Stimulated activated naive B cell treated with anti-CD40 and anti-IgM and Interleukin-4, amounts not matched to agents 10 μg/mL and 1 μg/mL and 100 μg/mL, for 72 hours (primary cell): ENCODE measurements around the gene RNF44.

Source experiments
- ATAC-seq, 2 donors: fragments of 150-1000 bp; cut with Tn5 transposase; replicated peaks; 2 replicates each; pipeline ENCODE4 v1.10.0; 2021; ENCODE audit warnings: moderate library complexity in 1 of 2
- DNase-seq: peaks from one replicate; pipeline ENCODE4 v3.0.0; 2021
- H3K27ac Mint-ChIP-seq: one replicate; pipeline ENCODE4 v1.8.0; 2022; ENCODE audit warnings: mild to moderate bottlenecking, mixed read lengths
- H3K27me3 Mint-ChIP-seq, 2 donors: one replicate each; pipeline ENCODE4 v1.8.0; 2022; ENCODE audit warnings: mixed read lengths in 2 of 2
- H3K36me3 Mint-ChIP-seq, 2 donors: one replicate each; pipeline ENCODE4 v1.8.0; 2022; ENCODE audit warnings: mixed read lengths in 2 of 2, mild to moderate bottlenecking in 1 of 2
- H3K4me1 Mint-ChIP-seq, 2 donors: one replicate each; pipeline ENCODE4 v1.8.0; 2022; ENCODE audit warnings: mixed read lengths in 2 of 2, mild to moderate bottlenecking in 1 of 2
- H3K4me3 Mint-ChIP-seq, 2 donors: one replicate each; pipeline ENCODE4 v1.8.0; 2022; ENCODE audit warnings: mild to moderate bottlenecking in 2 of 2, mixed read lengths in 2 of 2, moderate library complexity in 1 of 2
- H3K9me3 Mint-ChIP-seq, 2 donors: one replicate each; pipeline ENCODE4 v1.8.0; 2022; ENCODE audit warnings: mixed read lengths in 2 of 2, mild to moderate bottlenecking in 1 of 2

RNF44 gene

DNA sequence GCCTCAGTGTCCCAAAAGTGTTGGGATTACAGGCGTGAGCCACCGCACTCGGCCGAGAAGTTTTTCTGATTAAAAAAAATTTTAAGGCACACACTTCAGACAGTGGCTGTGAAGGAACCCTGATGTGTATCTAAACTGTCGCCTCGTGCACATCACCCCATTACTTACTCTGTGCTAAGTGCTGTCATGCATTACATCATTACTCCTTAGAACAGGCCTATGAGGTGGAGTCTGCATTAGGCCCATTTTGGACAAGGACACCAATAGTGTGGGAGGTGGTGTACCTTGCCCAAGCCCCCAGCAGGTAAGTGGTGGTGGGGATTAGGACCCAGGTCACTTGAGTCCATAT is 8.2 kb upstream of the RNF44 start:
- Mint-ChIP-seq H3K4me1 (peaks cover 29 to 41% of the 10 kb centered on the region in 2 donors), H3K27ac (no peak overlapping the region), H3K27me3 (no peaks in the 10 kb centered on the region), H3K4me3 (no peak overlapping the region), H3K36me3 (no peaks in the 10 kb centered on the region), H3K9me3 (no peaks in the 10 kb centered on the region)
- DNase-seq (no peak), ATAC-seq (no peak)

DNA sequence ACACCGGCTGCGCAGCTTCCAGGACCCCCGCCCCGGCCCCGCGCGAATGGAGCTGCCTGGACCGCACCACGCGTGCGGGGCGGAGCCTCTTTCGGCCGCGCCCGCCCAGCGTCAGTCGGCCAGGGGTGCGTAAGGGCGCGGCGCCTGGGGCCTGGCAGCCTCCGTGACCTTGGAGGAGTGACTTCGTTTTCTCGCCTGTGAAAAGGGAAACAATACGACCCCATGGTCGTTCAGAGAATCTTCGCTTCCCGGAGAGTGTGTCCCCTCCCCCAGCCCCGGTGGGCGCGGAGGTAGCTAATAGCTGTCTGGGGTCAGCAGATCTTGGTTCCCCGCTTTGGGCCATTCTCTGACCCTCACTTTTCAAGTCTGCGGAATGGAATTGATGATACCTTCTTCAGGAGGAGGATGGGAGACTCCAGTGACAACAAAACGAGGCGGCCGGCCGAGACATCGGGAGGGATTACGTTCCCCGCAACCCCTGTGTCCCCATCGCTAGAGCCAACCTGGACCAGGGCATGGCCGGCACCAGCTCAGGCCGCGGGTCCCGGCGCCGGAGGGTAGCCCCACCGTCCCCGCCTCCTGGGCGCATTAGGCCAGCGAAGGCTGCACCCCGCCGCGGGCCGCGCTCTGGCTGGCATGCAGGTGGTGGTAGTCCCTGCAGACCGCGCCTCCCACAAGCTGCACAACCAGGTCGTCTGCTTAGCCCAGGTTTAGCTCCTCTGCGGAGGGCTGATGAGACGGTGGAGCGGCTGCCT is 6.4 kb upstream of the RNF44 start:
- Mint-ChIP-seq H3K4me3 (peak overlapping the region; percentile 88 to 95), H3K27ac (peak overlapping the region; percentile 92), H3K9me3 (no peaks in the 10 kb centered on the region), H3K36me3 (no peaks in the 10 kb centered on the region), H3K27me3 (no peaks in the 10 kb centered on the region), H3K4me1 (peaks cover 33% of the 10 kb centered on the region in 2 donors)
- ATAC-seq (peak; percentile 86 to 90), DNase-seq (peak; percentile 65)

DNA sequence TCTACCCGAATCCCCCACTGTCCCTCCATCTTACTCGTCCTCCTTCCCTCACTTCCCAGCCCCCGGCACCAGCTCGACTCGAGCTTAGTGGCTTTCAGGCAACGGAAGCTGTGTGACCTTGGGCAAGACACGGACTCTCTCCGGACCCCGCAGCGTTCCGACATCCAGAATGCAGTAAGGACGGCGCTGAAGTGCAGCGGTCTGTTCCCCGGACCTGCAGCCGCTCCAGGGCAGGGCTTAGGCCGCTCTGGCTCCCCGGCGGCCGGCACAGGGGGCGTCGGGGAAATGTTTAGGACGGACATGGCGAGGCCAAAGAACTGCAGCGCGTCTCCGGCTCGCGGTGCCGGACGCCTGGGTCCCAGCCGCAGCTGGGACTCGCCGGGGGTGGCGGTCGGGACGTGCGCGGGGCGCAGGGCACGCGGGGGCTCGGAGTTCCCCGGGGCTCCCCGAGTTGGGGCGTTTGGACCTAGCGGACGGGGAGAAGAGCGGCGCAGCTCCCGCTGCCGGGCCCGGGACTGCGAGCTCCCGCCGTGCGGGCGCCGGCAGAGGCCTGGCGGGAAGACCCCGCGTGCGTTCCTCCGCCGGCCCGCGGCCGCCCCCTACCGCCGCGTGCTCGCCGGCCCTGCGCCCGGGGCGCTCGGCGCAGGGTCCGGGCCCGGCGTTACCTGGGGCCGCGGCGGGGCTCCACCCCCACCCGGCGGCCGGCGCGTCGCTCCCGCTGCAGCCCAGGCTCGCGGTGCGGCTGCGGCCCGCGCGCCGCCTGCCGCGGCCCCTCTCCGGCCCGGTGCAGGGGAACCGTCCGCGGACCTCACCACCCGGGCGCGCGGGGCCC is 5.6 kb upstream of the RNF44 start:
- DNase-seq: no peak
- H3K27me3 Mint-ChIP-seq: no peaks in the 10 kb centered on the region
- H3K4me1 Mint-ChIP-seq: peaks cover 33 to 40% of the 10 kb centered on the region in 2 donors
- peak overlapping the region; percentile 92 to 95 for H3K4me3 Mint-ChIP-seq
- H3K9me3 Mint-ChIP-seq: no peaks in the 10 kb centered on the region
- peak; percentile 63 to 70 for ATAC-seq
- H3K36me3 Mint-ChIP-seq: no peaks in the 10 kb centered on the region
- peak overlapping the region; percentile 92 for H3K27ac Mint-ChIP-seq

DNA sequence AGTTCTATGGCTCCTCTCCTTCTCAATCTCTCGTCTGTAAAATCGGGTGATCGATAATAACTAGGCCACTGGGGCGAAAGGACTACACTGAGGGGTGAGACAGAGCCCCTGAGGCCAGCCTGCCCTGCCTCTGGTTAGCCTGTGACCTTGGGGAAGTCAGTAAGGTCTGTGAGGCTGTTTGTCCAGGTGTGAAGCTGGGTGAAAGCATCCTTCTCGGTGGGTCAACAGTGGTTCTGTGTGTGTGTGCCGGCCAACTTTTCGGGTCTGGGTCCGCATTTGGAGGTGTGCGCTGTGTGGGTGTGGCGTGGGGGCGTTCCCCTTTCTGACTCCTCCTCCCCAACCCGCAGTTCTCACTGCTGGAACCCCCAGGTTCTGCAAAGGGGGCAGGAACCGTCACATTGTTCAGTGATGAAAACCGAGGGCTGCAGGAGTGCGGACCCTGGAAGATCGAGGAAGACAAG is 5.0 kb upstream of the RNF44 start:
- ATAC-seq (no peak), DNase-seq (no peak)
- no peaks in the 10 kb centered on the region for H3K9me3 Mint-ChIP-seq
- peak overlapping the region; percentile 90 for H3K27ac Mint-ChIP-seq
- H3K36me3 Mint-ChIP-seq: no peaks in the 10 kb centered on the region
- H3K4me3 Mint-ChIP-seq: peak overlapping the region; percentile 92 to 94
- H3K27me3 Mint-ChIP-seq: no peaks in the 10 kb centered on the region
- H3K4me1 Mint-ChIP-seq: peaks cover 33 to 41% of the 10 kb centered on the region in 2 donors

DNA sequence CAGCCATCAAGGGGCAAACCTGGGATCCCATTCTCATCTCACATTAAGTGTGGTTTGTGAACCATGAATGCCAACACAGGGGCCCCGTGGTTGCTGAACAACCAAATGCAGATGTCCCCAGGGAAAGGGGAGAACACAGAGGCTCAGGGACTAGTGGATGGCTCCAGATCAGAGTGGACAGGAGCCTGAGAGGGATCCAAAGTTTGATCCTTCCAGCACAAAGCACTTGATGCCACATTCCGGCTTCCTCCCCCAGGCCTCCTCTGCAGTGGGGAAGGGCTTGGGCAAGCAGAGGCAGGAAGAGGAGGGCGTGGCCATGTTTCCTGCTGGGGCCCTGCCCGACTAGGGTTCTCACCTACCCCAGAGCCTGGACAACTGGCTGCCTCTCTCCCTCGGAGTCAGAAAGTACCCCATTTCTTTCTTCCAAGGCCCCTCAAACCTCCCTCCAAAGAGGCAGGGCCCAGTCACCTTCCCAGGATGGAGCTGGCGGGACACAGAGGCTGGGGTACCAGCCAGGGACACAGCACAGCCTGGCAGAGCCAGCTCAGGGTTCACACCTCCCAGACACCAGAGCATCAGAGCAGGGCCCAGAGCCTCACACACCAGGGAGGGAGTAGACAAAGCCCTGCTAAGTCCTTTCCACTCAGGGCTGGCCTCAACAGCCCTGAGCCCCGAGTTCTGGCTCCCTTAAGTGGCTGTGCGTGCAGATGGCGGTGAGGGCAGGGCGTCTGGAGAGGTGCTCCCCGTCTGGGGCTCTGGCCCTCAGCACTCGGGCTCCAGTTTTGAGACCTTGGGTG is 4.3 kb upstream of the RNF44 start:
- Mint-ChIP-seq H3K27ac (peak overlapping the region; percentile 90), H3K36me3 (no peaks in the 10 kb centered on the region), H3K9me3 (no peaks in the 10 kb centered on the region), H3K4me3 (peak overlapping the region; percentile 92 to 94), H3K27me3 (no peaks in the 10 kb centered on the region), H3K4me1 (peaks cover 33 to 41% of the 10 kb centered on the region in 2 donors)
- DNase-seq (no peak), ATAC-seq (no peak)

DNA sequence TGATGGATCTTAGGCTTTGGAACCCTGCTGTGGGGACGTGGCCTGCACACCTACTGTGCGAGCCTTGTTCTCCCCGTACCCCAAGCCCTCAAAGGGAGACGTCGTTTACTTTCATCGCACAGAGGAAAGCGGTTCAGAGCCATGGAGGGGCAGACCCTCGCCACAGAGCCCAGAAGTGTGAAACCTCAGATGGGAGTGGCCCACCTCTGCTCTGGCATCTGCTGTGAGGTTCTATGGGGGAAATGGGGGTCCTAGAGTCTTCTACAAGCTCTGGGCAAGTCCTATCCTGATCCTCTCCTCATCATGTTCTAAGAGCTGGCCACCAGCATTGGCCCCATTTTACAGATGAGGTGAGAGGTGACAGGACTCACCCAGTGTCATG is 3.7 kb upstream of the RNF44 start:
- Mint-ChIP-seq H3K4me1 (peaks cover 33 to 42% of the 10 kb centered on the region in 2 donors), H3K9me3 (no peaks in the 10 kb centered on the region), H3K27me3 (no peaks in the 10 kb centered on the region), H3K36me3 (no peaks in the 10 kb centered on the region), H3K4me3 (peak overlapping the region; percentile 92 to 94), H3K27ac (peak overlapping the region; percentile 90)
- DNase-seq (no peak), ATAC-seq (no peak)

DNA sequence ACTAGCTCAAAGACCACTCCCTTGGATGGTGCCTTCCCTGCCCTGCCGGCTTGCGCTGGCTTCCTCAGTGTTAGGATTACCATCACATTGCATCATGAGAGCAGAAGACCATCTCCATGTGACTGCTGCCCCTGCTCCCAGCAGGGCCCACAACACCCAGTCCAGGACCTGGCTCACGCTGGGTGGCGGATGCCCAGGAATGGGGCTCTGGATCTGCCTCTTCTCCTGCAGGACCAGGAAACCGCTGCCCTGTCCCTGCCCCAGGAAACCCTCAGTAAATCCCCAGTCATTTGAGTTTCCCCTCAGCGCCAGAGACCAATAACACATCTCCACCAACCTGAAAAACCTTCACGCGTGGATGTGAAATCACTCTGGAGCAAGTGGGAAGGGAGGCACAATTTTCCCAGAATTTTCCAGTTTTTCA is 3.3 kb upstream of the RNF44 start:
- ATAC-seq (no peak), DNase-seq (no peak)
- no peaks in the 10 kb centered on the region for H3K27me3 Mint-ChIP-seq
- H3K4me1 Mint-ChIP-seq: peaks cover 35 to 47% of the 10 kb centered on the region in 2 donors
- no peak overlapping the region for H3K4me3 Mint-ChIP-seq
- H3K9me3 Mint-ChIP-seq: no peaks in the 10 kb centered on the region
- peak overlapping the region; percentile 90 for H3K27ac Mint-ChIP-seq
- no peaks in the 10 kb centered on the region for H3K36me3 Mint-ChIP-seq

DNA sequence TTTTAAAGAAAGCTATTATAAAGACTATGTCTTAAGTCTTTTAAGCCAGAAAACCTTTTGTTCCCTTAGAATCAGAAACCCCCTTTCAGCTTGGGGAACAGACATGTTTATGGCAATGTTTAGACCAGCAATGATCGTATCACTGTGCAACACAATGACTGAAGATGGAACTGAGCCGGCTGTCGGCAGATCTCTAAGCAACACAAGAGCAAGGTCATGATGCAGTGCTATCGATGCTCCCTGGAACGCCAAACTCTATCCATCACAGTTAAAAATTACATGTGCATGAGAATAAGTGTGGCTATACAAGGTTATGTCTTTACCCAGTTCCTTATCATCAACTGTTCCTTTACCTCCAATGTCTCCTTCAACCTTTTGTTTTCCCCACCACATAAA is 1.8 kb upstream of the RNF44 start:
- Mint-ChIP-seq H3K27ac (no peak overlapping the region), H3K4me3 (no peak overlapping the region), H3K27me3 (no peaks in the 10 kb centered on the region), H3K9me3 (no peaks in the 10 kb centered on the region), H3K4me1 (peaks cover 42 to 52% of the 10 kb centered on the region in 2 donors), H3K36me3 (peaks cover 2 to 3% of the 10 kb centered on the region in 2 donors)
- DNase-seq: no peak
- ATAC-seq: no peak

DNA sequence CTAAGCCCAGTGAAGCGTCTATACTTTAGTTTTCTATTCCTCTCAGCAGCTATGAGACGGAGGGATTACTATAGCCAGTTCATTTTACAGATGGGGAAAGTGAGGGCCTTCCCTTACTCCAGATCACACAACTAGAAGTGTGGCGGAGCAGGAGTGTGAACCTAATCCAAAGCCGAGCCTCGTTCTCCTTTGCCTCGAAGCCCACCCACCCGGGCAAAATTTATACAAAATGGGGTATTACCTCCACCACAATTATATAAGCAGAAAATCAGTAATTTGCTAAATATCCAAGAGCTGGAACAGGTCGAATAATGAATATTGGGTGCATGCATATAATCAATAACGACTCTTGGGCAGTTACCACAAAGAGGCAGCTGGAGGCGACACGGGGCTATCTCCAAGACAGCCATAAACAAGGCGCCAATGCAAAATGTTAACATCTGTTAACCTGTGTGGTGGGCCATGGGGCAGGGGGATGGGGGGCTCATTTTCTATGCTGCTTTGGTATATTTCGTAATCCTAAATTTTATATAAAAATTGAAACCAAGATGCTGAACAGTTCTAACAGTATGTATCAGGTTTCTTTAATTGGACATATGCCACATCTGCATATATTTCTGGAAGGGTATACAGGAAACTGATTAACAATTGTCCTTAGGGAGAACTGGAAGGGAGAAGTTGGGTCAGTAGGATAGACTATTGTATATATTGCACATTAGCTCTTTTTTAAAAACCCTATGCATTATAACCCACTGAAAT is 1.2 kb upstream of the RNF44 start:
- Mint-ChIP-seq H3K9me3 (no peaks in the 10 kb centered on the region), H3K36me3 (peaks cover 2 to 3% of the 10 kb centered on the region in 2 donors), H3K27me3 (no peaks in the 10 kb centered on the region), H3K4me3 (peak overlapping the region; percentile 95), H3K4me1 (peaks cover 47 to 57% of the 10 kb centered on the region in 2 donors), H3K27ac (peak overlapping the region; percentile 98)
- no peak for DNase-seq
- ATAC-seq: no peak

DNA sequence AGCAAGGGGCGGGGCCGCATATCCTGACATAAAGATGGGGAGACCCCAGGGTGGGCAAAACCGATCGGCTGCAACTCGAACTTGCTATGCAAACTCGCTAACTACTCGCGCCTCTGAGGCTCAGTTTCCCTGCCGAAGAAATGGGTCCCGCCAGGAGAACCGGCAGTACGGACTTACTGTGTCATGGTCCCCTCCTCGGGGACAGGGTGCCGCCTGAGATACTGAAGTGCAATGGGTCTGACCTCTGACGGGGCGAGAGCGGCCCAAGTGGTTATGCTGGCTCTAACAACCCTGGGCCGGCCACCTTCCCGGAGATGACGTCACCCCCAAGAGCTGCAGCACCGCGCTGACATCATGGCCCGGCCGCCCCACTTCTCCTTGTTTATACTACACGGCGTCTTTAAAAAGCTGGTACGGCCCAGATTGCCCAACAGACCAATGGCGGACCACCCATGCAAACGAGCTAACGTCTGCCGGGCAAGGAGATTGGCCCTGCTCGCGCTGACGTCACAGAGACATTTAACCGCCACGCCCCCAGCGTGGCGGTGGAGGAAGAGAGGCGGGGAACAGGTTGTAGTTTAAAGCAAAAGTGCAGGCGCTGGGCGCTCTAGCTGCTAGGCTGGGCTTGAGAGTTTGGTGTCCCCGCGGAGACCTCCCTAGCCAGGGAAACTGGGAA is 490 bp upstream of the RNF44 start:
- DNase-seq: peak; percentile 95
- Mint-ChIP-seq H3K36me3 (peaks cover 2 to 3% of the 10 kb centered on the region in 2 donors), H3K4me1 (peaks cover 52 to 64% of the 10 kb centered on the region in 2 donors), H3K27ac (peak overlapping the region; percentile 98), H3K9me3 (no peaks in the 10 kb centered on the region), H3K27me3 (no peaks in the 10 kb centered on the region), H3K4me3 (peak overlapping the region; percentile 95)
- peak; percentile 77 to 80 for ATAC-seq

DNA sequence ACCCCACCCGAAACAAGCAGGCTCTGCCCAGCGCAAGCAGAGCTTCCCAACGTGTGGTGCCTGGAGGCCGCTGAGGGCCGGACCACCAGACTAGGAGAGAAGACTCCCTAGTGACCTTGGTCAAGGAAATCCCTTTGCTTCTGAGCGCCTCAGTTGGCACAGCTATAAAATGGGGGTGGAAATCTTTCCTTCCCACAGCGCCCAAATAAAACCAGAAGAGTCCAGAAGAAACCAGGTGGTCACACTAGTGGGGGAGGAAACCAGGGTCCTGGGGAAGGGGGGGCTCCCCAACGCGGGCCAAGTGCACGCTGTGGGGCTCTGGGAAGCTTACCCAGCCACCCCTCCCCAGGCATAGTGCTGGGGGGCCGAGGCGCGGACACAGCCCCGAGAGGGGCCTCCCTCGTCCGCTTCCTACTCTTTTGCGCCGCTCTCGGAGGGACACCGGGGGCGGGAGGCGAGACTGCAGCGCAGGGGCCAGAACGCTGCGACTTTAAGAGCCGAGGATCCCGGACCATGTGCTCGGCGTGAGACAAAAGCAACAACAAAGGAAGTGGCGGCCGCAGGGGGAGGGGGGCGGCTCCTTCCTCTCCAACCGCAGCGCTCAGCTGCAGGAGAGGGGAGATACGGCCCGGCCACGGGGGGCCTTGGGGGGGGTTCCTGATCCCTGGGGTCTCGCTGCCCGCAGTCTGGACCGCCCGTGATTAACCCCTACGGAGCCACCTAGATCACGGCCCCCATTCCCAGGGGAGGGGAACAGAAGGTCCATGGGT is 885 bp downstream of the RNF44 start:
- H3K4me1 Mint-ChIP-seq: peaks cover 43 to 61% of the 10 kb centered on the region in 2 donors
- H3K36me3 Mint-ChIP-seq: peaks cover 4% of the 10 kb centered on the region in 2 donors
- no peaks in the 10 kb centered on the region for H3K9me3 Mint-ChIP-seq
- no peaks in the 10 kb centered on the region for H3K27me3 Mint-ChIP-seq
- ATAC-seq (peak; percentile 19 to 33), DNase-seq (peak; percentile 59)
- peak overlapping the region; percentile 95 for H3K27ac Mint-ChIP-seq
- H3K4me3 Mint-ChIP-seq: peak overlapping the region; percentile 95

DNA sequence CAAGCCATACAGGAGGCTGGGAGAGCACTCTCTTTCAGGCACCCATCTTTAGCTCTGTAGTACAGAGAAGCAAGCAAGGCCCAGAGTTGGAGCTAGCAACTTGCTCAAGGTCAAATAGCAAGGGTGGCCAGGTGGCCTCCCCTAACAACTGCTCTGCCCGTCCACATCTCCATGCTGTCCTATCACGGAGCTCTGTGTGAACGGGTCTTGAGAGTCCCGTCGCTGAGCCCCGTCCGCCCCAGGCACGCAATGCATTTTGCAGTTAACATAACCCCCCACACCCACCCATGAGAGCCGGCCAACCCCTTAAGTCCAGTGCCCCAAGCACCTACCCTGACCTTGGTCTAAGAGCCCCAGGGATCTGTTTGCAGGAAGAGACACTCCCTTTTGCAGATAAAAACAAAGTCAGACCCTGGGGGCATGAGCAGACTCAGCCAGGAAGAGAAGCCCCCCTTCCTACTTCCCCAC is 1.5 kb downstream of the RNF44 start:
- Mint-ChIP-seq H3K36me3 (peaks cover 7% of the 10 kb centered on the region in 2 donors), H3K27ac (peak overlapping the region; percentile 95), H3K27me3 (no peaks in the 10 kb centered on the region), H3K4me3 (peak overlapping the region; percentile 95), H3K4me1 (peaks cover 40 to 59% of the 10 kb centered on the region in 2 donors), H3K9me3 (no peaks in the 10 kb centered on the region)
- no peak for DNase-seq
- ATAC-seq: no peak
